DMS79 treated with DMSO at 0.1 percent for 48 hours (cell line): ENCODE measurements around the gene PATE4.
"Not testable (repeated sequence)": the region's sequence is repeated elsewhere in the genome, so short reads cannot be mapped to it uniquely, and the experiment has no call there.

Experiments
- DNase-seq: peaks from one replicate; lab custom pipeline; 2025; lab: John Stamatoyannopoulos, UW

PATE4 gene

GRCh38 chr11:125833016-125833415, at the start of gene PATE4:
Gene PATE4 (plus strand): TSS chr11:125833316. CDS start chr11:125833360, 44 bp downstream.
- DNase-seq: no peak

- no peak for DNase-seq
These were observed 48.4 kb upstream of the PATE4 start for GRCh38 chr11:125784678-125785077.

- DNase-seq: no peak
These were observed 45.3 kb upstream of the PATE4 start, which contains the start of gene PATE3 for GRCh38 chr11:125787827-125788226. Gene PATE3 (plus strand): TSS chr11:125788127. CDS start chr11:125788152, 25 bp downstream.

GRCh38 chr11:125790825-125791224, 42.3 kb upstream of the PATE4 start:
- no peak for DNase-seq

GRCh38 chr11:125797641-125798040, 35.5 kb upstream of the PATE4 start:
- no peak for DNase-seq

- DNase-seq: no peak
These were observed 33.3 kb upstream of the PATE4 start for GRCh38 chr11:125799808-125800207.

GRCh38 chr11:125802387-125802786, 30.7 kb upstream of the PATE4 start:
- DNase-seq: no peak

GRCh38 chr11:125807909-125808308, 25.2 kb upstream of the PATE4 start:
- DNase-seq: peak; percentile 55

GRCh38 chr11:125835748-125836147, 2.6 kb downstream of the PATE4 start:
- DNase-seq: no peak

- no peak for DNase-seq
These were observed 9.3 kb downstream of the PATE4 start for GRCh38 chr11:125842321-125842948.

GRCh38 chr11:125846188-125846587, 13.1 kb downstream of the PATE4 start:
- no peak for DNase-seq

GRCh38 chr11:125857670-125858069, 24.6 kb downstream of the PATE4 start:
- DNase-seq: not testable (repeated sequence)

GRCh38 chr11:125862786-125863185, 29.7 kb downstream of the PATE4 start:
- not testable (repeated sequence) for DNase-seq

- not testable (repeated sequence) for DNase-seq
These were observed 32.2 kb downstream of the PATE4 start for GRCh38 chr11:125865354-125865753.

GRCh38 chr11:125869521-125869920, 36.4 kb downstream of the PATE4 start:
- DNase-seq: no peak

GRCh38 chr11:125871391-125872137, 38.4 kb downstream of the PATE4 start:
- DNase-seq: no peak

GRCh38 chr11:125872138-125872491, 39.0 kb downstream of the PATE4 start:
- no peak for DNase-seq

- DNase-seq: no peak
These were observed 40.9 kb downstream of the PATE4 start for GRCh38 chr11:125873881-125874555.

GRCh38 chr11:125874556-125875124, 41.5 kb downstream of the PATE4 start:
- peak; percentile 85 for DNase-seq

GRCh38 chr11:125881291-125881690, 48.2 kb downstream of the PATE4 start:
- DNase-seq: no peak

GRCh38 chr11:125883375-125883774, 50.3 kb downstream of the PATE4 start:
- no peak for DNase-seq

- peak; percentile 89 for DNase-seq
These were observed 53.9 kb downstream of the PATE4 start for GRCh38 chr11:125886997-125887372.
